Fibroblast of lung (primary cell): Measurements from ENCODE around the gene ARID5A. TPM values are rescaled to one million over a fixed set of nuclear protein-coding genes. Genes with fewer than 3 reads are reported as not detected.

Experiments
- DNase-seq, 2 donors: peaks; one replicate each; pipeline versions ENCODE4 v3.0.0 to v3.0.0-alpha.2; 2010; ENCODE audit warnings: low read depth in 2 of 2
- H2AFZ ChIP-seq: 2 replicates; pipeline ENCODE4 v1.5.1; 2012; ENCODE audit warnings: low read length, control low read depth, inconsistent platforms
- H3K27ac ChIP-seq: 2 replicates; pipeline ENCODE4 v1.5.1; 2011; ENCODE audit warnings: low read length, control low read depth; ENCODE audit not compliant: insufficient read depth
- H3K27me3 ChIP-seq: 2 replicates; pipeline ENCODE4 v1.5.1; 2011; ENCODE audit warnings: mild to moderate bottlenecking, low read length; ENCODE audit not compliant: control insufficient read depth, insufficient read depth
- H3K36me3 ChIP-seq: 2 replicates; pipeline ENCODE4 v1.5.1; 2011; ENCODE audit warnings: low read length; ENCODE audit not compliant: control insufficient read depth, insufficient read depth
- H3K4me1 ChIP-seq: 2 replicates; pipeline ENCODE4 v1.5.1; 2011; ENCODE audit warnings: low read length; ENCODE audit not compliant: control insufficient read depth, insufficient read depth; ENCODE audit errors: extremely low read depth
- H3K4me2 ChIP-seq: 2 replicates; pipeline ENCODE4 v1.5.1; 2011; ENCODE audit warnings: low read length, control low read depth; ENCODE audit not compliant: insufficient read depth; ENCODE audit errors: extremely low read depth
- H3K4me3 ChIP-seq, 4 experiments: fragments of 200-600 bp in 1 of 4; sonication (generic) in 1 of 4; replicated peaks in 1 of 4; 2 replicates each; pipeline ENCODE4 v1.5.1; 2011 to 2016; ENCODE audit warnings: low read length in 4 of 4, low read depth in 3 of 4, mild to moderate bottlenecking in 3 of 4, control low read depth in 2 of 4, inconsistent platforms in 1 of 4, mixed read lengths in 1 of 4; ENCODE audit not compliant: insufficient read depth in 1 of 4; ENCODE audit errors: control extremely low read depth in 1 of 4
- H3K79me2 ChIP-seq: 2 replicates; pipeline ENCODE4 v1.5.1; 2012; ENCODE audit warnings: mild to moderate bottlenecking, low read length, inconsistent platforms; ENCODE audit not compliant: control insufficient read depth, insufficient read depth
- H3K9ac ChIP-seq: 2 replicates; pipeline ENCODE4 v1.5.1; 2011; ENCODE audit warnings: mild to moderate bottlenecking, low read length, control low read depth; ENCODE audit not compliant: insufficient read depth
- H3K9me3 ChIP-seq: 2 replicates; pipeline ENCODE4 v1.5.1; 2012; ENCODE audit warnings: low read depth, low read length; ENCODE audit not compliant: control insufficient read depth, insufficient read depth
- H4K20me1 ChIP-seq: 2 replicates; pipeline ENCODE4 v1.5.1; 2011; ENCODE audit warnings: low read length; ENCODE audit not compliant: control insufficient read depth, insufficient read depth; ENCODE audit errors: extremely low read depth
- CTCF ChIP-seq, 2 donors: IDR thresholded peaks in 1 of 2; conservative IDR thresholded peaks in 1 of 2; 1 replicate in 1 of 2; 2 replicates in 1 of 2; pipeline ENCODE4 v1.5.1; 2011 to 2012; ENCODE audit warnings: low read length in 2 of 2, control low read depth in 1 of 2, inconsistent platforms in 1 of 2, low read depth in 1 of 2, mild to moderate bottlenecking in 1 of 2
- EZH2 ChIP-seq: IDR thresholded peaks from 2 replicates; pipeline ENCODE4 v1.5.1; 2012; ENCODE audit warnings: low read length, control low read depth, mild to moderate bottlenecking; ENCODE audit errors: missing control alignments
- polyA plus RNA-seq, 2 donors: library from polyadenylated mRNA; depleted of rRNA in 1 of 2; stranded (reverse) in 1 of 2; unstranded in 1 of 2; fragments of >200 nt; gene quantifications; 2 replicates each; pipeline ENCODE4 v1.2.1, GENCODE V29; 2011 to 2012; ENCODE audit warnings: missing spikeins in 1 of 2
- total RNA-seq: library from RNA; depleted of rRNA; stranded (reverse); fragments of >200 nt; gene quantifications from 2 replicates; pipeline ENCODE4 v1.2.1, GENCODE V29; 2014

ARID5A gene
- total and polyA plus RNA-seq, 2 donors (not counting 1 experiment from before 2014, with no cell fraction given) = 5.2 to 9.7 TPM

GRCh38 chr2:96532641-96533291 is 3.8 kb upstream of the ARID5A start:
- Histone ChIP-seq H3K9me3 (no peaks in the 10 kb centered on the region), H3K9ac (no peak overlapping the region), H3K79me2 (no peaks in the 10 kb centered on the region), H2AFZ (no peak overlapping the region), H4K20me1 (no peaks in the 10 kb centered on the region), H3K27ac (peak overlapping the region; percentile 50), H3K36me3 (no peaks in the 10 kb centered on the region), H3K4me2 (no peak overlapping the region), H3K4me3 (no peak overlapping the region), H3K27me3 (no peaks in the 10 kb centered on the region), H3K4me1 (peaks cover 33% of the 10 kb centered on the region)
- no peak for DNase-seq
- TF ChIP-seq CTCF (conservative IDR thresholded peaks at IDR 0.05 in 1 of 2, IDR thresholded peaks at IDR 0.05 in 1 of 2; ENCODE audit: low read depth in 1 of 2, low read length in 2 of 2) = no peak

GRCh38 chr2:96533292-96534073 is 3.1 kb upstream of the ARID5A start:
- Histone ChIP-seq H3K27ac (peak overlapping the region; percentile 50), H3K4me1 (peaks cover 36% of the 10 kb centered on the region), H3K27me3 (no peaks in the 10 kb centered on the region), H2AFZ (no peak overlapping the region), H3K4me3 (no peak overlapping the region), H3K79me2 (no peaks in the 10 kb centered on the region), H4K20me1 (no peaks in the 10 kb centered on the region), H3K36me3 (no peaks in the 10 kb centered on the region), H3K9me3 (no peaks in the 10 kb centered on the region), H3K9ac (no peak overlapping the region), H3K4me2 (peak overlapping the region; percentile 41)
- no peak for TF ChIP-seq CTCF (conservative IDR thresholded peaks at IDR 0.05 in 1 of 2, IDR thresholded peaks at IDR 0.05 in 1 of 2; ENCODE audit: low read depth in 1 of 2, low read length in 2 of 2)
- TF ChIP-seq EZH2 = no peak
- peak; percentile 37 to 81 for DNase-seq

- Histone ChIP-seq H3K4me3 (no peak overlapping the region), H3K79me2 (peaks cover 4% of the 10 kb centered on the region), H4K20me1 (no peaks in the 10 kb centered on the region), H3K36me3 (no peaks in the 10 kb centered on the region), H2AFZ (no peak overlapping the region), H3K27me3 (no peaks in the 10 kb centered on the region), H3K4me1 (peaks cover 33% of the 10 kb centered on the region), H3K9me3 (no peaks in the 10 kb centered on the region), H3K9ac (no peak overlapping the region), H3K27ac (peak overlapping the region; percentile 50), H3K4me2 (peak overlapping the region; percentile 41)
- DNase-seq = no peak
- TF ChIP-seq EZH2 = no peak
- no peak for TF ChIP-seq CTCF (conservative IDR thresholded peaks at IDR 0.05 in 1 of 2, IDR thresholded peaks at IDR 0.05 in 1 of 2; ENCODE audit: low read depth in 1 of 2, low read length in 2 of 2)
These were observed 2.4 kb upstream of the ARID5A start for GRCh38 chr2:96534141-96534540.
